H1 (cell line): ENCODE data around the gene PSMC5. TPM values are rescaled to one million over a fixed set of nuclear protein-coding genes. Genes with fewer than 3 reads are reported as not detected.

Experiments
- CTCF ChIA-PET: fragments of 300-600 bp; sonication (Branson Sonifier 250); formaldehyde crosslinking; loops from one replicate; lab custom pipeline; 2021; ENCODE audit not compliant: partially characterized antibody; lab: Charles Lee
- POLR2A ChIA-PET: fragments of 300-600 bp; sonication (Branson Sonifier 250); formaldehyde crosslinking; loops from one replicate; lab custom pipeline; 2021; ENCODE audit warnings: inconsistent platforms; ENCODE audit not compliant: partially characterized antibody; lab: Charles Lee
- DNase-seq, 2 experiments: peaks; one replicate each; pipeline versions ENCODE4 v3.0.0 to v3.0.0-alpha.2; 2010 to 2022; ENCODE audit warnings: low spot score in 2 of 2, low read depth in 1 of 2, mixed read lengths in 1 of 2
- FAIRE-seq: peaks from 2 replicates; lab custom pipeline; 2011; peaks lifted over from hg19 to GRCh38; lab: Jason Lieb, UNC
- H2AFZ ChIP-seq: 2 replicates; pipeline ENCODE4 v1.8.1; 2012; ENCODE audit warnings: low read length, inconsistent platforms
- H2AK5ac ChIP-seq: 2 replicates; pipeline ENCODE4 v1.6.1; 2013; ENCODE audit warnings: low read depth, low read length
- H2BK120ac ChIP-seq: replicated peaks from 2 replicates; pipeline ENCODE3; 2013; ENCODE audit warnings: low read depth, low read length, inconsistent platforms
- H2BK12ac ChIP-seq: 2 replicates; pipeline ENCODE4 v1.6.1; 2013; ENCODE audit warnings: low read depth, low read length
- H2BK15ac ChIP-seq: 2 replicates; pipeline ENCODE4 v1.6.1; 2013; ENCODE audit warnings: low read length
- H2BK20ac ChIP-seq: 2 replicates; pipeline ENCODE4 v1.6.1; 2013; ENCODE audit warnings: low read length
- H2BK5ac ChIP-seq: 2 replicates; pipeline ENCODE4 v1.6.1; 2013; ENCODE audit warnings: low read depth, low read length
- H3K14ac ChIP-seq: 2 replicates; pipeline ENCODE4 v1.6.1; 2013; ENCODE audit warnings: inconsistent platforms; ENCODE audit not compliant: insufficient read length
- H3K18ac ChIP-seq: 2 replicates; pipeline ENCODE4 v1.6.1; 2013; ENCODE audit warnings: low read length; ENCODE audit errors: extremely low read depth
- H3K23ac ChIP-seq: 2 replicates; pipeline ENCODE4 v1.6.1; 2013; ENCODE audit warnings: inconsistent platforms; ENCODE audit not compliant: insufficient read length
- H3K23me2 ChIP-seq: 2 replicates; pipeline ENCODE4 v1.6.1; 2013; ENCODE audit warnings: low read depth, low read length
- H3K27ac ChIP-seq: 2 replicates; pipeline ENCODE4 v1.6.1; 2011; ENCODE audit warnings: low read depth, low read length, inconsistent platforms
- H3K27me3 ChIP-seq, 4 experiments: replicated peaks in 1 of 4; 1 replicate in 1 of 4; 2 replicates in 3 of 4; pipeline versions ENCODE4 v1.6.1 to v1.8.1; 2011 to 2013; ENCODE audit warnings: low read length in 3 of 4, mild to moderate bottlenecking in 3 of 4, inconsistent platforms in 2 of 4, mixed read lengths in 2 of 4, moderate library complexity in 1 of 4; ENCODE audit not compliant: control insufficient read depth in 3 of 4, insufficient read depth in 3 of 4; ENCODE audit errors: extremely low read depth in 1 of 4
- H3K36me3 ChIP-seq, 4 experiments: 2 replicates each; pipeline versions ENCODE4 v1.6.1 to v1.8.1; 2011 to 2013; ENCODE audit warnings: mild to moderate bottlenecking in 4 of 4, low read length in 3 of 4, moderate library complexity in 2 of 4, control low read depth in 1 of 4, inconsistent platforms in 1 of 4; ENCODE audit not compliant: insufficient read depth in 4 of 4, control insufficient read depth in 2 of 4
- H3K4ac ChIP-seq: replicated peaks from 2 replicates; pipeline ENCODE3; 2013; ENCODE audit warnings: low read length, low read depth, mixed read lengths, inconsistent platforms; ENCODE audit not compliant: insufficient read length
- H3K4me1 ChIP-seq, 4 experiments: replicated peaks in 1 of 4; 1 replicate in 1 of 4; 2 replicates in 3 of 4; pipeline versions ENCODE4 v1.6.1 to v1.8.1; 2011 to 2013; ENCODE audit warnings: low read length in 3 of 4, inconsistent platforms in 2 of 4, mixed read lengths in 1 of 4; ENCODE audit not compliant: insufficient read depth in 4 of 4, control insufficient read depth in 3 of 4
- H3K4me2 ChIP-seq, 2 experiments: 2 replicates each; pipeline versions ENCODE4 v1.6.1 to v1.8.1; 2011 to 2013; ENCODE audit warnings: low read depth in 2 of 2, low read length in 2 of 2, control low read depth in 1 of 2, inconsistent platforms in 1 of 2, mild to moderate bottlenecking in 1 of 2; ENCODE audit not compliant: insufficient read depth in 1 of 2
- H3K4me3 ChIP-seq, 4 experiments: fragments of 200-600, 300-600 bp in 1 of 4; sonication (generic), shearing (Covaris generic), sonication (Bioruptor Twin) in 1 of 4; 2 replicates each; pipeline versions ENCODE4 v1.5.1 to v1.8.1; 2011 to 2016; ENCODE audit warnings: low read length in 4 of 4, low read depth in 3 of 4, control low read depth in 2 of 4, inconsistent platforms in 2 of 4, mild to moderate bottlenecking in 2 of 4, mixed read lengths in 1 of 4, moderate library complexity in 1 of 4; ENCODE audit not compliant: insufficient read depth in 2 of 4; ENCODE audit errors: extremely low read depth in 1 of 4
- H3K56ac ChIP-seq: replicated peaks from 2 replicates; pipeline ENCODE3; 2013; ENCODE audit warnings: low read depth, mild to moderate bottlenecking, mixed read lengths, low read length, inconsistent platforms; ENCODE audit not compliant: insufficient read length
- H3K79me1 ChIP-seq: 2 replicates; pipeline ENCODE4 v1.6.1; 2013; ENCODE audit warnings: low read depth, low read length, control low read depth
- H3K79me2 ChIP-seq, 2 experiments: 2 replicates each; pipeline versions ENCODE4 v1.6.1 to v1.8.1; 2012 to 2013; ENCODE audit warnings: low read length in 2 of 2, mild to moderate bottlenecking in 2 of 2, inconsistent platforms in 1 of 2; ENCODE audit not compliant: insufficient read depth in 2 of 2, control insufficient read depth in 1 of 2
- H3K9ac ChIP-seq, 4 experiments: replicated peaks in 1 of 4; 1 replicate in 1 of 4; 2 replicates in 3 of 4; pipeline versions ENCODE4 v1.6.1 to v1.8.1; 2011 to 2013; ENCODE audit warnings: low read depth in 3 of 4, low read length in 3 of 4, control low read depth in 2 of 4, mild to moderate bottlenecking in 2 of 4, moderate library complexity in 2 of 4, inconsistent platforms in 1 of 4; ENCODE audit errors: extremely low read depth in 1 of 4
- H3K9me3 ChIP-seq, 2 experiments: 2 replicates each; pipeline versions ENCODE4 v1.6.1 to v1.8.1; 2012 to 2013; ENCODE audit warnings: mild to moderate bottlenecking in 2 of 2, moderate library complexity in 2 of 2, control low read depth in 1 of 2, inconsistent platforms in 1 of 2, low read depth in 1 of 2, low read length in 1 of 2, mixed read lengths in 1 of 2; ENCODE audit not compliant: insufficient read depth in 2 of 2
- H4K20me1 ChIP-seq, 2 experiments: replicated peaks in 1 of 2; 2 replicates each; pipeline versions ENCODE3 to v1.8.1; 2011 to 2013; ENCODE audit warnings: inconsistent platforms in 2 of 2, low read length in 2 of 2, mild to moderate bottlenecking in 1 of 2; ENCODE audit not compliant: insufficient read depth in 2 of 2, control insufficient read depth in 1 of 2
- H4K5ac ChIP-seq: 2 replicates; pipeline ENCODE4 v1.6.1; 2013; ENCODE audit warnings: low read length, low read depth, mixed read lengths, inconsistent platforms; ENCODE audit not compliant: insufficient read length
- H4K8ac ChIP-seq: 2 replicates; pipeline ENCODE4 v1.8.0; 2013; ENCODE audit warnings: mild to moderate bottlenecking, moderate library complexity, low read length, inconsistent platforms; ENCODE audit not compliant: insufficient read depth; ENCODE audit errors: extremely low read depth
- H4K91ac ChIP-seq: replicated peaks from 2 replicates; pipeline ENCODE3; 2013; ENCODE audit warnings: low read length, mixed read lengths, inconsistent platforms; ENCODE audit not compliant: insufficient read length
- ASH2L ChIP-seq: fragments of 200-600, 300-600 bp; sonication (generic); IDR thresholded peaks from one replicate; pipeline ENCODE4 v1.7.1; 2017; ENCODE audit warnings: low read length
- CHD2 ChIP-seq: IDR thresholded peaks from 2 replicates; pipeline ENCODE4 v1.6.1; 2012; ENCODE audit warnings: low read length, improper control_type of control experiment
- EP300 ChIP-seq, 2 experiments: IDR thresholded peaks; 1 replicate in 1 of 2; 2 replicates in 1 of 2; pipeline ENCODE4 v1.6.1; 2011 to 2012; ENCODE audit warnings: low read depth in 2 of 2, low read length in 2 of 2, mild to moderate bottlenecking in 2 of 2, borderline replicate concordance in 1 of 2, inconsistent platforms in 1 of 2, moderate library complexity in 1 of 2
- PHF8 ChIP-seq: fragments of 200-600 bp; sonication (generic); conservative IDR thresholded peaks from 2 replicates; pipeline ENCODE4 v1.7.1; 2012; ENCODE audit warnings: low read depth, mild to moderate bottlenecking, inconsistent platforms, low read length, moderate library complexity
- POLR2A ChIP-seq, 2 experiments: IDR thresholded peaks; 1 replicate in 1 of 2; 2 replicates in 1 of 2; pipeline ENCODE4 v1.6.1; 2011; ENCODE audit warnings: low read depth in 2 of 2, low read length in 2 of 2, mild to moderate bottlenecking in 2 of 2; ENCODE audit errors: control extremely low read depth in 1 of 2
- POU5F1 ChIP-seq: IDR thresholded peaks from 2 replicates; pipeline ENCODE4 v1.6.1; 2011; ENCODE audit warnings: low read depth, mild to moderate bottlenecking, low read length, moderate library complexity
- RFX5 ChIP-seq: IDR thresholded peaks from 2 replicates; pipeline ENCODE4 v1.6.1; 2011; ENCODE audit warnings: low read depth, low read length, improper control_type of control experiment, borderline replicate concordance
- SAP30 ChIP-seq: fragments of 300-600 bp; sonication (generic); IDR thresholded peaks from 2 replicates; pipeline ENCODE4 v1.7.1; 2012; ENCODE audit warnings: low read length, moderate library complexity, mild to moderate bottlenecking, inconsistent platforms; ENCODE audit not compliant: insufficient read depth, insufficient replicate concordance
- SIN3A ChIP-seq, 2 experiments: IDR thresholded peaks in 1 of 2; conservative IDR thresholded peaks in 1 of 2; 2 replicates each; pipeline ENCODE4 v1.6.1; 2011 to 2012; ENCODE audit warnings: low read length in 2 of 2, improper control_type of control experiment in 1 of 2, low read depth in 1 of 2, mild to moderate bottlenecking in 1 of 2
- ZNF274 ChIP-seq: IDR thresholded peaks from 2 replicates; pipeline ENCODE4 v1.7.0; 2012; ENCODE audit warnings: low read length, borderline replicate concordance; ENCODE audit errors: extremely low read depth
- WGBS, 2 experiments: shearing (Covaris generic) in 1 of 2; methylation state at CpG; one replicate each; pipeline versions ENCODE4 v1.1.6 to v1.1.7; 2013 to 2015; ENCODE audit warnings: low lambda C conversion rate in 2 of 2, mixed read lengths in 2 of 2, inconsistent platforms in 1 of 2, low coverage in 1 of 2, missing lambda C conversion rate in 1 of 2; ENCODE audit not compliant: insufficient replicate concordance in 2 of 2, insufficient coverage in 1 of 2, insufficient read length in 1 of 2; ENCODE audit errors: extremely low coverage in 1 of 2, missing lambda C conversion rate in 1 of 2; 5-methylcytosine and 5-hydroxymethylcytosine counted together
- polyA plus RNA-seq, 7 experiments: library from polyadenylated mRNA; depleted of rRNA in 3 of 7; stranded (reverse) in 5 of 7; unstranded in 2 of 7; fragments of >200 nt in 5 of 7; fragments of 200-250 nt in 2 of 7; gene quantifications; 1 replicate in 5 of 7; 2 replicates in 1 of 7; 4 replicates in 1 of 7; pipeline versions ENCODE4 v1.2.1 to v1.2.3, GENCODE V29; 2011 to 2013; ENCODE audit warnings: missing spikeins in 2 of 7, mixed read lengths in 2 of 7
- total RNA-seq: library from RNA; stranded (reverse); fragmentation: NEBNext Ultra II Directional; extraction: Animal tissue kit (Norgen Biotek cat#: 25700); gene quantifications from 2 replicates; pipeline ENCODE4 v1.2.1, GENCODE V29; 2021

The PSMC5 gene
- total and polyA plus RNA-seq, 2 of the 8 experiments (the other 6 are each of a cell fraction or from before 2014, with no cell fraction given): 172 to 180 TPM

DNA sequence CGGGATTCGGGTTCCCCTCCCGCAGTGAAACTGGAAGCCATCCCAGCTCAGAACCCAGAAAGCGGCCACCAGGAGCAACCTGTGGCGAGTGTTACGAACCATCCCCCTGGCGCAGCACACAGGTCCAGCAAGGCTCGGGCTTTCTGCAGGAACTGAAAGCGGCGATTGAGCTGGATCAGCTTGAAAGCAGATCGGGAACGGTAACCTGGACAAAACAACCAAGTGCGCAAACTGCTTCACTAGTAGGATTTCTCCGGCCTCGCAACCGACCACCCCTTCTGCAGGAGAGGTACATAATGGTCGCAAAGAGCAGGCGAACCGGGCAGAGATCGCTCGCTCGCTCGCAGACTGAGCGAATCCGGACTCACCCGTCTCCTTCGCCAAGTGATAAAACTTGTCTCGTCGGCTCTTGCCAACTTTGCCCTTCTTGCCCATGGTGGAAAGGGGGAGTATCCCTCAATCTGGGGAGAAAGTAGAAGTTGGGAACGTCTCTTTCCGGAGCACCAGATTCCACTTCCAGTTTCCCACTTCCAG lies 696 bp upstream of the PSMC5 start:
- peaks cover 18% of the 10 kb centered on the region; the same call in 1 of the 2 replicates for H3K79me1 ChIP-seq
- no peaks in the 10 kb centered on the region for H3K9me3 ChIP-seq
- peak in 1 of 2 experiments; percentile 66 for DNase-seq
- H3K14ac ChIP-seq: no peak overlapping the region
- no peak overlapping the region for H2AK5ac ChIP-seq
- TF ChIP-seq POLR2A (IDR thresholded peaks at IDR 0.05; ENCODE audit: control extremely low read depth in 1 of 2, low read depth in 2 of 2, low read length in 2 of 2) (no peak; a peak in 1 of 3 replicates), ZNF274 (no peak), ASH2L (peak; percentile 30), PHF8 (peak; percentile 49), POU5F1 (no peak), RFX5 (no peak), SAP30 (peak; percentile 63), SIN3A (conservative IDR thresholded peaks at IDR 0.05 in 1 of 2, IDR thresholded peaks at IDR 0.05 in 1 of 2; ENCODE audit: low read depth in 1 of 2, low read length in 2 of 2) (0 out of 4 replicates have a peak, but pooled peaks of 1 of the 2 experiments have one; percentile 75), CHD2 (0 out of 2 replicates have a peak, but pooled peaks have one; percentile 4), EP300 (IDR thresholded peaks at IDR 0.05; ENCODE audit: borderline replicate concordance in 1 of 2, low read depth in 2 of 2, low read length in 2 of 2) (0 out of 3 replicates have a peak, but pooled peaks of 1 of the 2 experiments have one; percentile 26)
- H2BK15ac ChIP-seq: no peak overlapping the region
- WGBS, 2 experiments: 5% methylated on average over 26 of the region's 31 CpGs; no CpG with 5 or more reads in 1 of the 2 experiments
- peak overlapping the region; percentile 99 for H3K27ac ChIP-seq
- H4K5ac ChIP-seq: peak overlapping the region; percentile 24
- H3K79me2 ChIP-seq: peaks cover 0 to 38% of the 10 kb centered on the region in 2 experiments; a peak in 3 of 4 replicates
- ChIA-PET POLR2A (interaction anchor here (0.6 to 32.3 kb wide), 9 partner anchors 5 to 126 kb away, joined by 3 to 593 read pairs (median 4); partner anchors contain the start of genes CCDC47, DDX42, FTSJ3 and PSMC5), CTCF (interaction anchor here (0.6 to 7.5 kb wide), 5 partner anchors 7 to 22 kb away, joined by 3 to 61 read pairs (median 5); no protein-coding TSS in a partner anchor)
- H2BK20ac ChIP-seq: no peak overlapping the region
- H2BK12ac ChIP-seq: no peak overlapping the region
- H2BK5ac ChIP-seq: peak overlapping the region; percentile 96
- H4K8ac ChIP-seq: peak overlapping the region; percentile 58; the same call in 1 of the 2 replicates
- peak overlapping the region; percentile 62; the same call in 1 of the 2 replicates for H3K18ac ChIP-seq
- 0 out of 2 replicates have a peak overlapping the region, but pooled peaks have one; percentile 65 for H2AFZ ChIP-seq
- peaks cover 0 to 22% of the 10 kb centered on the region in 2 experiments for H4K20me1 ChIP-seq
- peak overlapping the region; percentile 87 to 93 for H3K4me2 ChIP-seq
- H3K56ac ChIP-seq: peak overlapping the region; percentile 6
- H3K27me3 ChIP-seq: no peaks in the 10 kb centered on the region
- peak overlapping the region; percentile 76 to 99 (median 94) for H3K4me3 ChIP-seq
- peaks cover 8% of the 10 kb centered on the region for H3K23me2 ChIP-seq
- H4K91ac ChIP-seq: peak overlapping the region; percentile 71
- peak overlapping the region; percentile 77 to 96 (median 92) for H3K9ac ChIP-seq
- H3K36me3 ChIP-seq: peaks cover 53 to 72% (median 66%) of the 10 kb centered on the region in 4 experiments
- no peak overlapping the region for H3K23ac ChIP-seq
- no peak for FAIRE-seq
- H2BK120ac ChIP-seq: no peak overlapping the region
- H3K4me1 ChIP-seq: peaks cover 0 to 3% (median 0%) of the 10 kb centered on the region in 4 experiments; a peak in 1 of 7 replicates
- H3K4ac ChIP-seq: peak overlapping the region; percentile 34
